ENCODE results near the gene HM13. TPM values are rescaled to one million over a fixed set of nuclear protein-coding genes. Genes with fewer than 3 reads are reported as not detected.

Gene HM13
- total RNA-seq, 1 experiment from 2014 or later: 183 TPM

- ChIA-PET RAD21 (ENCODE audit: low non-redundant PET in 1 of 2, low total read pairs in 2 of 2, uncharacterized antibody in 2 of 2, unreplicated experiment in 2 of 2) (interaction anchor here in 1 of 2 experiments (0.7 kb wide), 1 partner anchor 32 kb away, joined by 13 read pairs; no protein-coding TSS in a partner anchor), POLR2A (interaction anchor here (0.7 to 28.6 kb wide), 5 partner anchors 8 to 378 kb away, joined by 3 to 1106 read pairs (median 9); partner anchors contain the start of gene ID1), CTCF (interaction anchor here (0.9 to 1.6 kb wide), 3 partner anchors 10 to 34 kb away, joined by 3 to 9 read pairs (median 4); no protein-coding TSS in a partner anchor)
- TF ChIP-seq ZFX (IDR thresholded peaks at IDR 0.05): no peak
- TF ChIP-seq CTCF (IDR thresholded peaks at IDR 0.05 in 2 of 3, conservative IDR thresholded peaks at IDR 0.05 in 1 of 3; ENCODE audit: borderline replicate concordance in 1 of 3, insufficient read depth in 1 of 3, low read depth in 2 of 3, low read length in 2 of 3): no peak
- TF ChIP-seq REST (IDR thresholded peaks at IDR 0.05; ENCODE audit: low read depth): no peak
- TF ChIP-seq POLR2A (IDR thresholded peaks at IDR 0.05; ENCODE audit: borderline replicate concordance, extremely low read depth, insufficient read depth, insufficient read length): no peak
- no peak for TF ChIP-seq TCF7L2 (IDR thresholded peaks at IDR 0.05; ENCODE audit: borderline replicate concordance, extremely low read depth, insufficient read depth, insufficient read length)
- no peak for TF ChIP-seq YY1 (IDR thresholded peaks at IDR 0.05; ENCODE audit: extremely low read depth, insufficient replicate concordance, low read depth, low read length)
- TF ChIP-seq MAX (IDR thresholded peaks at IDR 0.05): no peak
- peaks cover 27 to 33% of the 10 kb centered on the region in 2 experiments for H3K4me1 ChIP-seq (ENCODE audit: control insufficient read depth in 1 of 2, insufficient read depth in 2 of 2, low read length in 2 of 2)
- H3K27me3 ChIP-seq (ENCODE audit: insufficient read depth, low read length): no peaks in the 10 kb centered on the region
- ATAC-seq: no peak
- no peak overlapping the region for H3K4me3 ChIP-seq (replicated peaks in 1 of 2; ENCODE audit: low read depth in 1 of 2, low read length in 2 of 2)
- no TSS peak for BruUV-seq (replicated peaks)
- no peaks in the 10 kb centered on the region for H3K36me3 ChIP-seq (ENCODE audit: control insufficient read depth in 1 of 2, insufficient read depth in 2 of 2, low read length in 2 of 2)
- no peak for DNase-seq (ENCODE audit: low read depth, low spot score)
- intact Hi-C loops (cut with micrococcal nuclease): no loop called here
- no peak overlapping the region for H2AFZ ChIP-seq (ENCODE audit: low read depth, low read length, poor library complexity, severe bottlenecking)
- no peaks in the 10 kb centered on the region for H3K9me2 ChIP-seq (ENCODE audit: insufficient read depth)
- no peaks in the 10 kb centered on the region for H3K9me3 ChIP-seq (ENCODE audit: control insufficient read depth in 1 of 2, insufficient read depth in 1 of 2, low read depth in 1 of 2, low read length in 2 of 2)
- 0 out of 2 replicates have a peak, but pooled peaks cover 4% of the 10 kb centered on the region for H3K79me2 ChIP-seq (ENCODE audit: insufficient read depth, low read length)
- H3K27ac ChIP-seq (ENCODE audit: low read depth, low read length): no peak overlapping the region
- H4K20me1 ChIP-seq (ENCODE audit: insufficient read depth): no peaks in the 10 kb centered on the region
- H3K9ac ChIP-seq (ENCODE audit: low read length): no peak overlapping the region
- no peak overlapping the region for H3K4me2 ChIP-seq (ENCODE audit: low read length)
These were observed 64.4 kb downstream of the HM13 start for GRCh38 chr20:31578448-31579138.

All from HCT116 (cell line).